ENCODE measurements around the gene MCTP2.
"Not testable (repeated sequence)": the region's sequence is repeated elsewhere in the genome, so short reads cannot be mapped to it uniquely, and the experiment has no call there.

DNA sequence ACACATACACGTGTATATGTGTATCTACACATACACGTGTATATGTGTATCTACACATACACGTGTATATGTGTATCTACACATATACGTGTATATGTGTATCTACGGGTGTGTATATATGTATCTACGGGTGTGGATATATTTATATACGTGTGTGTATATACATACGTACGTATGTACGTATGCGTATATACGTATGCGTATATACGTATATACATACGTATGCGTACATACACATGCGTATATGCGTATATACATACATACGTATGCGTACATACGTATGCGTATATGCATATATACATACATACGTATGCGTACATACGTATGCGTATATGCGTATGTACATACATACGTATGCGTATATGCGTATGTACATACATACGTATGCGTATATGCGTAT, 11.6 kb downstream of the MCTP2 start:
- TF ChIP-seq, protein P1, sequence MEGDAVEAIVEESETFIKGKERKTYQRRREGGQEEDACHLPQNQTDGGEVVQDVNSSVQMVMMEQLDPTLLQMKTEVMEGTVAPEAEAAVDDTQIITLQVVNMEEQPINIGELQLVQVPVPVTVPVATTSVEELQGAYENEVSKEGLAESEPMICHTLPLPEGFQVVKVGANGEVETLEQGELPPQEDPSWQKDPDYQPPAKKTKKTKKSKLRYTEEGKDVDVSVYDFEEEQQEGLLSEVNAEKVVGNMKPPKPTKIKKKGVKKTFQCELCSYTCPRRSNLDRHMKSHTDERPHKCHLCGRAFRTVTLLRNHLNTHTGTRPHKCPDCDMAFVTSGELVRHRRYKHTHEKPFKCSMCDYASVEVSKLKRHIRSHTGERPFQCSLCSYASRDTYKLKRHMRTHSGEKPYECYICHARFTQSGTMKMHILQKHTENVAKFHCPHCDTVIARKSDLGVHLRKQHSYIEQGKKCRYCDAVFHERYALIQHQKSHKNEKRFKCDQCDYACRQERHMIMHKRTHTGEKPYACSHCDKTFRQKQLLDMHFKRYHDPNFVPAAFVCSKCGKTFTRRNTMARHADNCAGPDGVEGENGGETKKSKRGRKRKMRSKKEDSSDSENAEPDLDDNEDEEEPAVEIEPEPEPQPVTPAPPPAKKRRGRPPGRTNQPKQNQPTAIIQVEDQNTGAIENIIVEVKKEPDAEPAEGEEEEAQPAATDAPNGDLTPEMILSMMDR (IDR thresholded peaks at IDR 0.05; ENCODE audit: insufficient read depth, low read length) = not testable (repeated sequence)
- TF ChIP-seq, protein P2, sequence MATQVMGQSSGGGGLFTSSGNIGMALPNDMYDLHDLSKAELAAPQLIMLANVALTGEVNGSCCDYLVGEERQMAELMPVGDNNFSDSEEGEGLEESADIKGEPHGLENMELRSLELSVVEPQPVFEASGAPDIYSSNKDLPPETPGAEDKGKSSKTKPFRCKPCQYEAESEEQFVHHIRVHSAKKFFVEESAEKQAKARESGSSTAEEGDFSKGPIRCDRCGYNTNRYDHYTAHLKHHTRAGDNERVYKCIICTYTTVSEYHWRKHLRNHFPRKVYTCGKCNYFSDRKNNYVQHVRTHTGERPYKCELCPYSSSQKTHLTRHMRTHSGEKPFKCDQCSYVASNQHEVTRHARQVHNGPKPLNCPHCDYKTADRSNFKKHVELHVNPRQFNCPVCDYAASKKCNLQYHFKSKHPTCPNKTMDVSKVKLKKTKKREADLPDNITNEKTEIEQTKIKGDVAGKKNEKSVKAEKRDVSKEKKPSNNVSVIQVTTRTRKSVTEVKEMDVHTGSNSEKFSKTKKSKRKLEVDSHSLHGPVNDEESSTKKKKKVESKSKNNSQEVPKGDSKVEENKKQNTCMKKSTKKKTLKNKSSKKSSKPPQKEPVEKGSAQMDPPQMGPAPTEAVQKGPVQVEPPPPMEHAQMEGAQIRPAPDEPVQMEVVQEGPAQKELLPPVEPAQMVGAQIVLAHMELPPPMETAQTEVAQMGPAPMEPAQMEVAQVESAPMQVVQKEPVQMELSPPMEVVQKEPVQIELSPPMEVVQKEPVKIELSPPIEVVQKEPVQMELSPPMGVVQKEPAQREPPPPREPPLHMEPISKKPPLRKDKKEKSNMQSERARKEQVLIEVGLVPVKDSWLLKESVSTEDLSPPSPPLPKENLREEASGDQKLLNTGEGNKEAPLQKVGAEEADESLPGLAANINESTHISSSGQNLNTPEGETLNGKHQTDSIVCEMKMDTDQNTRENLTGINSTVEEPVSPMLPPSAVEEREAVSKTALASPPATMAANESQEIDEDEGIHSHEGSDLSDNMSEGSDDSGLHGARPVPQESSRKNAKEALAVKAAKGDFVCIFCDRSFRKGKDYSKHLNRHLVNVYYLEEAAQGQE (IDR thresholded peaks at IDR 0.05; ENCODE audit: insufficient replicate concordance, low read depth) = not testable (repeated sequence)
- not testable (repeated sequence) for TF ChIP-seq POLR2AphosphoS5, GABPA (IDR thresholded peaks at IDR 0.05; ENCODE audit: low read depth)
